ENCODE data around the gene PPP2R3A. TPM values are rescaled to one million over a fixed set of nuclear protein-coding genes. Genes with fewer than 3 reads are reported as not detected.

PPP2R3A gene
- total RNA-seq, 1 donor from 2014 or later, result 14.8 TPM

DNA sequence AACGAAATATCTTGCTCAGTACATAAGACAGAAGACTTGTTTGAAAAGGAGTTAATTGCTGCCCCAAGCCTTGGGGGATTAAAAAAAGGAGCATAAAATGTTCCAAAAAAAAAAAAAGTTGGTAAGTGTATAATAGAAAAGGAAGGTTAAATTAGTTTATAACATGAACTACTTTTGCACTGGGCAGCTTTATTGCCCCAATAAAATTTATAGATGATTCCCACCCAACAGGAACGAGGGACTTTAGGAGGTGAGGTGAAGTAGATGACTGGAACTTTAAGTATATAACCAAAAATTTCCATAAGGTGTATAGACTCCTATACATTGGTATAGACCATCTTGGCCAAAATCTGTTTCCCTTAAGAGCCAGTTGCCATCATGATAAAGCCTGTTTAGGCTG is 14.8 kb downstream of the PPP2R3A start:
- Mint-ChIP-seq H3K4me1 (ENCODE audit: low read depth) (peaks cover 25% of the 10 kb centered on the region), H3K27ac (ENCODE audit: unreplicated experiment) (no peak overlapping the region), H3K9me3 (ENCODE audit: low read depth) (no peaks in the 10 kb centered on the region), H3K36me3 (ENCODE audit: low read depth) (no peaks in the 10 kb centered on the region), H3K4me3 (ENCODE audit: unreplicated experiment) (no peak overlapping the region), H3K27me3 (ENCODE audit: low read depth) (no peaks in the 10 kb centered on the region)
- no peak for DNase-seq (ENCODE audit: low spot score)
- TF ChIP-seq CTCF (IDR thresholded peaks at IDR 0.05), result no peak

- Mint-ChIP-seq H3K27ac (ENCODE audit: unreplicated experiment) (peak overlapping the region; percentile 38), H3K4me1 (ENCODE audit: low read depth) (peaks cover 25% of the 10 kb centered on the region), H3K36me3 (ENCODE audit: low read depth) (no peaks in the 10 kb centered on the region), H3K27me3 (ENCODE audit: low read depth) (no peaks in the 10 kb centered on the region), H3K4me3 (ENCODE audit: unreplicated experiment) (no peak overlapping the region), H3K9me3 (ENCODE audit: low read depth) (no peaks in the 10 kb centered on the region)
- TF ChIP-seq CTCF (IDR thresholded peaks at IDR 0.05), result no peak
- no peak for DNase-seq (ENCODE audit: low spot score)
Observed at GRCh38 chr3:135981701-135982403, 16.3 kb downstream of the PPP2R3A start.

DNA sequence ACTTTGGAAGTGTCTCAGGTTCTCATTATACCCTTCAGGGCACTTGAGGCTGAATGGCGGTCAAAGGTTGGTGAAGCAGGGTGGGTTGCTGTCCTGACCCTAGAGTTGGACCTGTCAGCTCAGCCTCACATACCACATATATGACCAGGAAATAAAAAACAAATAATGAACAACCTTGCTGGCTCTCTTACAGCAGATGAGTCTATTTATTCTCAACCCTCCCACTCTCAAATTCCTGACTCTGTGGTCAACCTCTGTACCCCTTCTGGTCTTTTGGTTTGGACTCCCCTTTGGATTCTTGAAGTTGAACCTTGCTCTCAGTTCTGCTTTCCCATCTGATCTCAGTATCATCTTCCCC is 16.9 kb downstream of the PPP2R3A start:
- DNase-seq (ENCODE audit: low spot score), result no peak
- Mint-ChIP-seq H3K36me3 (ENCODE audit: low read depth) (no peaks in the 10 kb centered on the region), H3K4me3 (ENCODE audit: unreplicated experiment) (no peak overlapping the region), H3K27me3 (ENCODE audit: low read depth) (no peaks in the 10 kb centered on the region), H3K27ac (ENCODE audit: unreplicated experiment) (peak overlapping the region; percentile 19), H3K9me3 (ENCODE audit: low read depth) (no peaks in the 10 kb centered on the region), H3K4me1 (ENCODE audit: low read depth) (peaks cover 25% of the 10 kb centered on the region)
- TF ChIP-seq CTCF (IDR thresholded peaks at IDR 0.05), result no peak

GRCh38 chr3:135982922-135983581 is 17.5 kb downstream of the PPP2R3A start:
- H3K27ac Mint-ChIP-seq (ENCODE audit: unreplicated experiment), result peak overlapping the region; percentile 19
- peaks cover 25% of the 10 kb centered on the region for H3K4me1 Mint-ChIP-seq (ENCODE audit: low read depth)
- DNase-seq (ENCODE audit: low spot score), result no peak
- H3K9me3 Mint-ChIP-seq (ENCODE audit: low read depth), result no peaks in the 10 kb centered on the region
- H3K27me3 Mint-ChIP-seq (ENCODE audit: low read depth), result no peaks in the 10 kb centered on the region
- no peaks in the 10 kb centered on the region for H3K36me3 Mint-ChIP-seq (ENCODE audit: low read depth)
- no peak overlapping the region for H3K4me3 Mint-ChIP-seq (ENCODE audit: unreplicated experiment)
- TF ChIP-seq CTCF (IDR thresholded peaks at IDR 0.05), result no peak

- no peak overlapping the region for H3K27ac Mint-ChIP-seq (ENCODE audit: unreplicated experiment)
- peaks cover 32% of the 10 kb centered on the region for H3K4me1 Mint-ChIP-seq (ENCODE audit: low read depth)
- no peak overlapping the region for H3K4me3 Mint-ChIP-seq (ENCODE audit: unreplicated experiment)
- DNase-seq (ENCODE audit: low spot score), result no peak
- no peak for TF ChIP-seq CTCF (IDR thresholded peaks at IDR 0.05)
- no peaks in the 10 kb centered on the region for H3K27me3 Mint-ChIP-seq (ENCODE audit: low read depth)
- no peaks in the 10 kb centered on the region for H3K9me3 Mint-ChIP-seq (ENCODE audit: low read depth)
- H3K36me3 Mint-ChIP-seq (ENCODE audit: low read depth), result no peaks in the 10 kb centered on the region
Observed at GRCh38 chr3:135987661-135988060, 22.1 kb downstream of the PPP2R3A start.

Data from chondrocyte (in vitro differentiated cells).